HG03565 (cell line): ENCODE data around the gene MYO3B.
"Not testable (repeated sequence)": the region's sequence is repeated elsewhere in the genome, so short reads cannot be mapped to it uniquely, and the experiment has no call there.

Experiments used
- ATAC-seq: cut with Tn5 transposase; IDR thresholded peaks from one replicate; pipeline ENCODE4 v1.9.1; 2021; ENCODE audit warnings: mild to moderate bottlenecking, moderate library complexity; ENCODE audit not compliant: unreplicated experiment

Gene MYO3B

GRCh38 chr2:170332676-170333402 lies 154.9 kb downstream of the MYO3B start:
- ATAC-seq: no peak

DNA sequence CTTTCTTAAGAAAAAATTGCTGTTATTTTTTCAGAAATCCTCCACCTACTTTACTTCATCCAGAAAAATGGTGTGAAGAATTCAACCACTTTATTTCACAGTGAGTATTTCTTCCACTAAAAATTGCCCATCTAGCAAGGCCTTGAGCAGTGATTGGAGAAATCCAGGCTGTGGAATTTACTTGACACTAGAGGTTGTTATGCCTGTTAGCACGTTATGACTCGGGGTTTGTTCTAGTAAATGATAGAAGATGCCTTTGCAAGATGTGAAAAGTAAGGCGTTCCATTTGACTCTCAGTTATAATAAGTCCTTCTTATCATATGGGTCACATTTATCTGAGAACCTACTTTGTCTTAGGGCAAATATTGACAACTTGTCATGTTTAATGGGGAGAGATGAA lies 157.4 kb downstream of the MYO3B start:
- no peak for ATAC-seq

DNA sequence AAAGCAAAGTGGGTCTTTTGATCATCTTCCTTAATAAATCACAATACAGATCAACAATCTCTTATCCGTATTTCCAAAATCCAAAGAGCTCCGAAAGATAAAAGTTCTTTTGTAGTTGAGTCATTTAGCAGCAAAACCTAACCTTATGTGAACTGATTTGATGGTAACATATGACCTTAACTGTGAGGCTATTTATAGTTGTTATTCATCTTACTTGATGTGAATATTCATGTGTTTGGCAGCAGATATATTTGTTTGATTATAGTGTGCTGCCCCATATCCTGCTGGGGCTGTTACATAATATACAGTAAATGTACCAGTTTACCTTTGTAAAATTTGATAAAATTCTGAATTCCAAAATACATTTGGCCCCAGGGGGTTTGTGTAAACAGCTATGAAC lies 158.5 kb downstream of the MYO3B start:
- ATAC-seq: no peak

DNA sequence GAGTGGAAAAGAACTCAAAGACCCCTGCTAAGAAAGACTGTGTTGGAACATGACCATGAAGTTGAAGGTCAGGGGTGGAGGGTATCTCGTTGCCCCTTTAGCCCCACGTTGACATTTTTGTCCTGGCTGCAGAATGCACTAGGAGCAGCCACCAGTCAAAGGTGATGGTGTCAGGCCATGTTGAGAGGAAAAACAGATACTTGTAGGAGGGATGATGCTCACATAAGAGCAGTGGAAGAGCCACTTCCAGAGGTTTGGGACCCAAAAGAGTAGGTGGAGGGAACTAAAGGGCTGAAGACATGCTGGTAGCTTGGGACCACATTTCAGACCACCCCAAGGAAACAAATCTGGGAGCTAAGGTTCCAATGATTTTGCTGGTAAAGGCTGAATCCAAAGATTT lies 159.0 kb downstream of the MYO3B start:
- no peak for ATAC-seq

GRCh38 chr2:170339322-170339721 lies 161.4 kb downstream of the MYO3B start:
- no peak for ATAC-seq

DNA sequence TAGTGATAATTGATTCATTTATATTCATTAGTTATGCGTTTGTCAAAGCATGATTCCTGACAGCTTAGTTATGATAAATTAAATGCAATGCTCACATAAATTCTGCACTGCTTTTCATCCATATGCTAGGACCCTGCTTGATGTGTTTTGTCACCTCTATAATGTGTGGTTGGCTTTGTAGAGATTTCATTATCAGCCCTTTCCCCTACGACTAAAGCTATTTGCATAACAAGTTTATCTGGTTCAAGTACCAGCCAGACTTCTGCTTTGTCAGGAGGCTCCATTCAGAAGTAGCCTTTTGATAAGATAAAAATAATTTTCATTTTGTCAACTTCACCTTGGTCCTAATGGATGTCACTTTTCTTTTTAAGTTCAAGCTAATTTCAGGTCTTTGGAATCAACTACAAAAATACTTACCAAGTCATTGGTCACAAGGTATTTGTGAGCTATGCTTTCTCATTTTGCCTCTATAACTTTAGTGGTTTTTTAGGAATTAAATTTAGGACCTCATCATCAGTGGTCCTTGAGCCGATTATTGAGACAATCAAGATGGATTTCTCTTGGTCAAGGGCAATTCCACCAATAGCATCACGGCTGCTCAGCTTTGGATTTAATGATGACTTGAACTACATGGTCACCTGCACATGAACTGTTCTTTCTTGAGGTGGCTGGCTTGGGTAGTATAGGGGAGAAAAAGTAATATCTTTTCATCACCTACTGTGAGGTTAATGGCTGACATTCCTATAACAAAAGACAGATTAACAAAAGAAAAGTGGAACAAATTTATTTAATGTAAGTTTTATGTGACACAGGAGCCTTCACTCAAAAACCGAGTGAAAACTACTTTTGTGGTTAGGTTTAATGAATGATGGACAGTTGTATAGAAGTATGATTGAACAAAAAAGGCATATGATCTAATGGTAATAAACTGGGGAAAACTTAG lies 162.1 kb downstream of the MYO3B start:
- no peak for ATAC-seq

DNA sequence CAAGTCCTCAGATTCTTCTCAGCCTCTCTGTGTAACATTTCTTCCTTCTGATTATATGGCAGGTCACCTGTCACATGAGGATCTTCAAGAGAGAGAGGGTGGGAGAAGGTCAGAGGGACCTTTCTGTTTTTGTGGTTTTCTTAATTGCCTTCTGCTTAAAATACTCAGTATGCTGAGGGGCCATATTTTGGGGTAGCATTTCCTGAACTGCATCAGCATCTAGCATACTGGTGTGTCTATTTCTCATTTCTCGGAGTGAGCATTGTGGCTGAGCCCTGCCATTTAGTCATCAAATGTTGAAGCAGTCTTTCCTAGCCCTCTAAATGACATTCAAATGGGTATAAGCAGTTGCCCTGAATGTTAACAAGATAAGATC lies 162.7 kb downstream of the MYO3B start:
- no peak for ATAC-seq

DNA sequence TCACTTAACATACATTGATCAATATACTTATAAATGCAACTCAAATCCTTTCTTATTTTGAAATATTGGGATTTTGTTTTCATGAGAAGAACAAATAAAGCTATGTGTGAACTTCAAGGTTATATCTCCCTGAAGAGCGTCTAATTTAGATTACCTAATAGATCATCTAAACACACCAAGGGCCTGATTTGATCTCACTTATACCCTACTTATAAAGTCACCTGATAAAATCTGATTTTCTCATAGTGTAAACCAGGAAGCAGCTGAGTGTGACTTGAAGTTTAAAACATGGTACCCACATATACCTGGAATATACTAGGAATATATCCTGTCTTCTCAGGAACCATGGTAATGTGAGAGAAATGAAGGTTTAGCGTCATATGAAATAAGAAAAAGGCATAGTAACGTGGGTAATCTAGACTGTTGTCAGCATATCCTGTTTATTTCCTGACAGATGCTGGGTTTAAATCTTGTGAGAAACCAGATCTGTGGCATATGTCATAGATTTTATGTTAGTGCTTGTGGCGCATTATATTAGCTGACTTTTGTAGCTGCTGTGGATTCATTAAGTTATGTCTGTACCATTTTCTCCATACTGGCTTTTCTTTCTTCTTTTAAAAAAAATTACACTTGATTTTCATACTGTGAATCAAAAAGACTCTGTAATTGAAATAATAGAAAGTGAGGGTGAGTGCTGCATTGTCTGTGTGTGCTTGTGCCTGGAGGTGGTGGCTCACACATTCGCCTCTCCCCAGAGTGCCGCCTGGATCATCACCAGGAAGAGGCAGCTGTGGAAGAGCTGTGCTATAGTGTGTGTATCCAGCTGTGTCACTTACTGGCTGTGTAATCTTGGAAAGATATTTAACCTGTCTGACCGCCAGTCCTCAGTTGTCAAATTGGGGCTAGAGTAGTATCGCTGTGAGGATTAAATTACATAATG lies 164.0 kb downstream of the MYO3B start:
- no peak for ATAC-seq

DNA sequence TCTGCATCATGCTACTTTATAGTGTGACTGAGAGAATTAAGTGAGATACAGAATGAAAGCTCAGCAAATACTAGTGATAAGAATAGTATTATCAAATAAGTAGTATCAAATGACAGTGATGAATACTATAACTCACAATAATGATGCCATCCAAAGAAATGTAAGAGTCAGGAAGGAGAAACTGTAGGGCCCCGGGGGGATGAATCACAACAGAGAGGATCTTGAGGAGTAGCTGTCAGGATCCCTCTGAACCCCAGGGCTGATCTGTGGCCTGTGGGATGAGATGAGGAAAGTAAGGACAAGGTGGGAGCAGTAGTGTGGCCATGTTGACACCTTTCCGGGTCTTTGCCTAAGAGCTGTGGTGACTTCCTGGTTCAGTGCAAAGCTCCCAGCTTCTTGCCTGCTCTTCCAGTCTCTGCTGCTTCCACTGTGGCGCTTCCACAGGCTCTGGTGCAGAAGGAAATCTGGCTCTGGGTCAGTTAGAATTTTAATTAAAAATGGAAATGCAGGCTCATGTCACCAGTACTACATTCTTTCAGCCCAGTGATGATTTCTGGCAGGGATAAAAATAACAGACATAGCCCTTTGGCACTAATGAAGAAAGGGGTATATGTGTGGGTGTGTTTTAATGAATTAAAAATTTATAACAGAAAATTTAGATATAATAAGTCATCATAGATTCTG lies 166.9 kb downstream of the MYO3B start:
- no peak for ATAC-seq

DNA sequence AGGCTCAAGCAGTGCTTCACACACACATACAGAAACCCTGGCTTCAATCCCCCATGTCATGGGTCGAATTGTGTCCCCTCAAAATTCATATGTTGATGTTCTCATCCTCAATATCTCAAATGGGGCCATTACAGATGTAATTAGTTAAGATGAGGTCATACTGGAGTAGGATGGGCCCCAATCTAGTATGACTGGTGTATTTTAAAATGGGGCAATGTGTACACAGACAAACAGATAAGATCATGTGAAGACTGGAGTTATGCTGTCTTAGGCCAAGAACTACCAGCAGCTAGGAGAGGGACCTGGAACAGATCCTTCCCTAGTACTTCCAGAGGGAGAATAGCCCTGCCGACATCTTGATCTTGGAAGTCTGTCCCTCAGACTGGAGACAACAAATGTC lies 167.7 kb downstream of the MYO3B start:
- ATAC-seq: no peak

DNA sequence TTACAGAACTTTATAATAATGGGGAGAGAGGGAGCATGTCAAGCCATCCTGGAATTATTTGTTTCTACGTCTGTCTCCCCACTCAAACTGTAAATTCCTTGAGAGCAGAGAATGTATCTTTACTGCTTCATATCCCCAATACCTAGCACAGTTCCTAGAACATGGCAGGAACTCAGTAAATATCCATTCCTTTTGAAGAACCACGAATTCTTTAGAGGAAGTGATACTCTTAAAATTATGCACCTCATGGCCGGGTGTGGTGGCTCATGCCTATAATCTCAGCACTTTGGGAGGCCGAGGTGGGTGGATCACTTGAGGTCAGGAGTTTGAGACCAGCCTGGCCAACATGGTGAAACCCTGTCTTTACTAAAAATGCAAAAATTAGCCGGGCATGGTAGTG lies 171.3 kb downstream of the MYO3B start:
- ATAC-seq: not testable (repeated sequence)

DNA sequence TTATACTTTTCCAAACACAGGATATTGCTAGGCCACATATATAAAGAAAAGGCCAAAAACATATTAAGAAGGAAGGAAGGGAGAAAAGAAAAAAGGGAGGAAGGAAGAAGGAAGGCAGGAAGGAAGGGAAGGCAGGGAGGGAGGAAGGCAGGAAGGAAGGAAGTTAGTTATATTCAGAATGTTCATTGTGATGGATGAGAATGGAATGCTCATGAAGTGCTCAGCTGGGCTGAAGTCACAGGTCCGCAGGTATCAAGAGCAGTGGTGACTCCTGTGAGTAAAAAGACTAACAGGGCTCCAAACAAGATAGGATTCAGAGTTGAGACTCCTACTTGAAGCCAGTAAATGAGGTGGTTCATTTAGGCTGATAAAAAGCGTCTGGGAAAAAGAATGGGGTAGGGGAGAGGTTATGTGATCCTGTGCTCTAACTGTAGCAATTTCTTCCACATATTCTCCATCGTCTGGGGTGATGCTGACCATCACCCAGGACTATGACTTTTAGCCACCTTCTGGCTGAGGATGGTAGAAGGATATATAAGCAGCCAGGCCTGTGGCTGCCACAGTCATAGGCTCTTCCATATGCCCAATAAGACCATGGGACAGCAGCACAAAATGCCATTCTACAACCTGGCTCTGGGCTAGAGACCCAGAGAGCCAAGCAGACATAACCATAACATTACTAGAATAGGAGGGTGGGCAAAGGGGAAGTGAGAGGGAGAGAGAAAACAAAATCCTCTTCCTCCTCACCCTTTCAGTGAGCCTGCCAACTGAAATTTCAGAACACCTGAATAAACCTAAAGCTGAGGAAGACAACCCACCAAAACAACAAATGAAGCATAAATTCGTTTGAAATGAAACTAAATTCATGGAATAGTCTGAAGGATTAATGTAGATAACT lies 173.2 kb downstream of the MYO3B start:
- no peak for ATAC-seq

DNA sequence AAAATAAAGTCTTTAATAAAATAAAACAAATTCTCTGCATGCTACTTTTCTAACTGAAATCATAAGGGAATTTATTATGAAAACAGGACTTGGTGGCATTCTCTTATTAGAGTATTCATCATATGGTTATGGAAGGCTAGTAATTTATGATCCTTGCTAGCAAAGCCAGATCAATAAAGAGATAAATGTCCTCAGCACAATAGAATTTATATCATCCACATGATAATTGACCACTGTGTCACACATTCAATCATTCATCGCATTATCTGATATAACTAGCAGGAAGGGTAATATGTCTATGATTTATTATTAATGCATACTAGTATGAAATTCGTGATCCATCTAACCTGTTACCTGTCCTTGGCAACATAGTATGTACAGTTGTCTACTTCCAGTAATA lies 175.8 kb downstream of the MYO3B start:
- no peak for ATAC-seq

GRCh38 chr2:170354388-170354787 lies 176.4 kb downstream of the MYO3B start:
- no peak for ATAC-seq

GRCh38 chr2:170354855-170355780 lies 177.2 kb downstream of the MYO3B start:
- ATAC-seq: no peak

DNA sequence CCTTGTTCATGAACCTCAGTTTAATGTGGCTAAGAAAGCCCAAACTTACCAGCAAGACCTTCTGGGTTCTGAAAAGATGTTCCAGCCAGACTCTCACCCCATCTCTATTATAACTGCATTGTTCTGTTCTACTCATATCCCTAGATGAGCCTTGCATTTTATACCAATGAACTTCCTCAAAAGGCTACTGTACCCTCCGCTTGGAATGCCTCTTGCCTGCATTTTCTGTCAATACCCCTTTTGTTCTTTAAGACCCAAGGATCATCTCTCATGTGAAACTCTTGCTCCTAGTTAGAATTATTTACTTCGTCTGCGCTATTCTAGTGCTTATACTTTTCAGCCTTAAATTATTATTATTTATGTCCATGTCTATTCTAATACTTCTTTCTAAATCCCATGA lies 181.5 kb downstream of the MYO3B start:
- ATAC-seq: no peak

DNA sequence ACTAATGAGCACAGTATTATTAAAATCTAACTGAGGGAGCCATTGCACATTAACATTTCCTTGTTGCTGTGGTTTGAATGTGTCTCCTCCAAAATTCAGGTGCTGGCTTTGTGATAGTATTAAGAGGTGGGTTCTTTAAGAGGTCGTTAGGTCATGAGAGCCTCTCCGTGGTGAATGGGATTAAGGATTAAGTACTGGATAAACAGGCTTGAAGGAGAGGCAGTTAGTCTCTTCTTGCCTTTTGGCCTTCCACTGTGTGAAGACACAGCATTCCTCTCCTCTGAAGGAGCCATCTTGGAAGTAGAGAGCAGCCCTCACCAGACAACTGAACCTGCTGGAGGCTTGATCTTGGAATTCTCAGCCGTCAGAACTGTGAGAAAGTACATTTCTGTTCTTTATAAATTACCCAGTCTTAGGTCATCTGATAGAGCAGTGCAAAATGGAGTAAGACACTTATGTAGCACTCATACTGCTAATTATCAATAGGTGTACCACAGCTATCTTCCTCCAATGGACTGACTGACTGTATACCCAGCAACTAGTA lies 182.7 kb downstream of the MYO3B start:
- ATAC-seq: no peak
